COLO668 (cell line): ENCODE measurements around the gene CCDC83.
"Not testable (repeated sequence)": the region's sequence is repeated elsewhere in the genome, so short reads cannot be mapped to it uniquely, and the experiment has no call there.

ENCODE experiments used
- DNase-seq: peaks from one replicate; lab custom pipeline; 2025; ENCODE audit not compliant: unreplicated experiment; lab: John Stamatoyannopoulos, UW

CCDC83 gene

DNA sequence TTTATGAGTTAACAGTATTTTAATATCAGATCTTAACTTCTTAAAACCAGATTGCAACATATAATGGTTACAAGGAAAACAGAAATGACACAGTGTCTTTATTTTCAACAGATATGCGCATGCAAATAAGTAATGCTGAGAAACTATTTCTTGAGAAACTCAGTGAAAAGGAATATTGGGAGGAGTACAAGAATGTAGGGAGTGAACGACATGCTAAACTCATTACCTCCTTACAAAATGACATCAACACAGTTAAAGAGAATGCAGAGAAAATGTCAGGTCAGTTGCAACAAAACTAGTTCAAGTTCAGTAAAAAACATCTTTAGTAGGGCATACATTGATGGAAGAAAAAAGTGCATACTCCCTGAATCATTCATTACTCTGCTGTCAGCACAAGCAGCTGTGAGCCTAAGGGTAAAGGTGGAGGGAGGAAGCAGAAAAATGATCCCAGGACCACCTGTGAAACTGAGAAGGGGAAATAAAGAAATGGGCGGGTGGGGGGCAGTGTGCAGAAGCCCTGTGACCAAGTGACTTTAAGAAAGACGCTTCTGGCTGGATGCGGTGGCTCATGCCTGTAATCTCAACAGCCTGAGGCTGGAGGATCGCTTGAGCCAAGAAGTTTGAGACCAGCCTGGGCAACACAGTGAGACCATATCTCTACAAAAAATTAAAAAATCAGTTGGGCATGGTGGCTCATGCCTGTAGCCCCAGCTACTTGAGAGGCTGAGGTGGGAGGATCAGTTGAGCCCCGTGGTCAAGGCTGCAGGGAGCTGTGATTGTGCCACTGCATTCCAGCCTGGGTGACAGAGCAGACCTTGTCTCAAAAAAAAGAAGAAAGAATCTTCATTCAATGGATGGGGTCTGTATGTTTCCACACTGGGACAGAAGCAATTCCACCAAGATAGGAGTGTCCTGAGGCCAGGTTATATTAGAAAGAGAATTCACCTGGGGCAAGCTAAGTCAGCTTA lies 31.2 kb downstream of the CCDC83 start:
- no peak for DNase-seq

DNA sequence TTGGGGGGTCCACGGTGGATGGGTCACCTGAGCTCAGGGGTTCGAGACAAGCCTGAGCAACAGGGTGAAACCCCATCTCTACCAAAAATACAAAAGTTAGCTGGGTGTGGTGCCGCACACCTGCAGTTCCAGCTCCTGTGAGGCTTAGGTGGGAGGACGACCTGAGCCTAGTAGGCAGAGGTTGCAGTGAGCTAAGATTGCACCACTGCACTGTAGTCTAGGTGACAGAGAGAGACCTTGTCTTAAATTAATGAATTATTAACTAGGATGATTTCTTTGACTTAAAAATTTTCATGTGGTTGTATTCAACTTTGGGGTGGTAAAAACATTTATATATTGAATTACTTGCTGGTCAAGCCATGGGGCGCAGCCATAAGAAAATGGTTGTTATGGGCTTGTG lies 33.9 kb downstream of the CCDC83 start:
- DNase-seq: no peak

- DNase-seq: no peak
Observed at GRCh38 chr11:85889676-85890579, 34.7 kb downstream of the CCDC83 start.

DNA sequence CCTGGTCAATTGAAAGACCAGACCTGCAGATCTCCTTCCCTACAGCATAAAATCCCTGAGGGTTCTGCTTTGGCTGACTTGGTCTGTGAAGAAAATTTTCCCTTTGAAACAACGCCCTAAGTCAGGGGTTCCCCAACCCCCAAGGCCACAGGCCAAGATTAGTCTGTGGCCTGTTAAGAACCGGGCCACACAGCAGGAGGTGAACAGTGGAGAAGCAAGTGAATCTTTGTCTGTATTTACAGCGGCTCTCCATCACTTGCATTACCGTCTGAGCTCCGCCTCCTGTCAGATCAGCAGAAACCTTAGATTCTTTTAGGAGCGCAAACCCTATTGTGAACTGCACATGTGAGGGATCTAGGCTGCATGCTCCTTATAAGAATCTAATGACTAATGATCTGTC lies 38.2 kb downstream of the CCDC83 start:
- no peak for DNase-seq

GRCh38 chr11:85896876-85897275 lies 41.7 kb downstream of the CCDC83 start:
- DNase-seq: no peak

DNA sequence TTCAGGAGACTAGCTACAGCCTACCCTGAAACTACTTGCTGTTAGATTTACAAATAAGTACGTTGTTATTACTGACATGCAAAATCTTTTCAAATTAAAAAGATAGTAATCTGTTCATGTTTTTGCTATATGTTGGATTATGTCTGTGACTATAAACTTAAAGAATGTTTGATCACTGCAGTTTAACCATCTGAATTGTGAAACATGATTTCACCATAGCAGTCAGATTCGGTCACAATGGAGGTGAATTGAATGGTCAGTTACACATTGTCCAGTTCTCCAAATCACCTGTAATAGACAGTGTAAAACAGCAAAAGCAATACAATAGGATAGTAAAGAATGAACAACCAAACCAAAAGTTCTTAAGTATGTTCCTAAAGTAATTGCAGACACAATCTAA lies 43.3 kb downstream of the CCDC83 start:
- no peak for DNase-seq

- DNase-seq: no peak
Observed at GRCh38 chr11:85902353-85902752, 47.2 kb downstream of the CCDC83 start.

GRCh38 chr11:85903406-85903805 lies 48.2 kb downstream of the CCDC83 start:
- no peak for DNase-seq

- DNase-seq: no peak
Observed at GRCh38 chr11:85903811-85904210, 48.6 kb downstream of the CCDC83 start.

DNA sequence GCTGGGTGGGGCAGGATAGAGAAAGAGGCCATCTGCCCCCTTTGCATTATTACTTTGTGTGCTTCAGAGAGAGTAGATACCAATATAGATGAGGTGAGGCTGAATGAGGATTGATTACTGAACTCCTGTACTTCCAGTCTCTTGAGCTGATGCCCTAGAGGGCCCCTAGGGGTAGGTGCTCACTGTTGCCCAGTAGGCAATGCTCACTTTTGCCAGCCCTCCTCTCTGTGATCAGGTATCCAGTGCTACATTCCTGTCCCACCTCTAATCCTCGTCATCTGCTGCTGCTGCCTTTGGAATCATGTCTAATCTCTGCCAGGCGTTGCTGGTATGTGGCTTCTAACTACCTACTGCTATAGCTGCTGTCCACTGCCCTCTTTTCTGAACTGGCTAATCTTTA lies 57.2 kb downstream of the CCDC83 start:
- no peak for DNase-seq

- no peak for DNase-seq
Observed at GRCh38 chr11:85913513-85913912, 58.3 kb downstream of the CCDC83 start.

DNA sequence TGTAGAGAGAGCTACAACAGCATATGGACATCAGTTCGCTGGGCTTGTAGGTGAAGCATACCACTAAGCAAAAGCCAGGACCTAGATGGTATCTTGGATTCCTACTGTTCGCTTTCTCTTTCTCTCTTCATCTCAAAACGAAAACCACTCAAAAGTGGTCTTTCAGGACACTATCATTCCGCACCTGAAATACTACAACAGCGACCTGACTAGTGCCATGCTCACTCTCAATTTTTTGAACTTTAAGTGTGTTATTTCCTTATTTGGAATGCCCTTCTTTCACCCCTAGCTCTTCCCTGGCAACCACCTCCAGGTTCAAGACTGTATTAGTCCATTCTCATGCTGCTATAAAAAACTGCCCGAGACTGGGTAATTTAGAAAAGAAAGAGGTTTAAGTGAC lies 59.2 kb downstream of the CCDC83 start:
- no peak for DNase-seq

GRCh38 chr11:85918910-85919794 lies 64.0 kb downstream of the CCDC83 start:
- DNase-seq: no peak

DNA sequence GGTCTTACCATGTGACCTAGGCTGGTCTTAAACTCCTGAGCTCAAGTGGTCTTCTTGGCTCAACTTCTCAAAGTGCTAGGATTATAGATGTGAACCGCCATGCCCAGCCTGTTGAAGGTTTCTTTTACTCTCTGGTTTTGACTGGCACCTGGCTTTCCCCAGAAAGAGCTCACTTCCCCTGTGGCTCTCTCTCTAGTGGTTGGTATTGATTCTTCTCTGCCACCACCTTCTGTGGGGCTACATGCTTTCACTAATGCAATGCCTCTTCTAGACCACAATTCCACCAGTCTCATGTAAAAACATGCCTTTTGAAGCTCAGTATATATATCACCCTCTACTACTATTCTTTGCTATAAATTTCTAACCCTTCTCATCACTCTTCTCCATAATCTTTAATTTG lies 67.2 kb downstream of the CCDC83 start:
- no peak for DNase-seq

- no peak for DNase-seq
Observed at GRCh38 chr11:85923455-85923854, 68.3 kb downstream of the CCDC83 start.

DNA sequence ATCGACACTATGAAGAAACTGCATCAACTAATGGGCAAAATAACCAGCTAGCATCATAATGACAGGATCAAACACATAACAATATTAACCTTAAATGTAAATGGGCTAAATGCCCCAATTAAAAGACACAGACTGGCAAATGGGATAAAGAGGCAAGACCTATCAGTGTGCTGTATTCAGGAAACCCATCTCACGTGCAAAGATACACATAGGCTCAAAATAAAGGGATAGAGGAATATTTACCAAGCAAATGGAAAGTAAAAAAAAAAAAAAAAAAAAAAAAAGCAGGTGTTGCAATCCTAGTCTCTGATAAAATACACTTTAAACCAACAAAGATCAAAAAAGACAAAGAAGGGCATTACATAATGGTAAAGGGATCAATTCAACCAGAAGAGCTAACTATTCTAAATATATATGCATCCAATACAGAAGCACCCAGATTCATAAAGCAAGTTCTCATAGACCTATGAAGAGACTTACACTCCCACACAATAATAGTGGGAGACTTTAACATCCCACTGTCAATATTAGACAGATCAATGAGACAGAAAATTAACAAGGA lies 71.6 kb downstream of the CCDC83 start:
- DNase-seq: not testable (repeated sequence)

DNA sequence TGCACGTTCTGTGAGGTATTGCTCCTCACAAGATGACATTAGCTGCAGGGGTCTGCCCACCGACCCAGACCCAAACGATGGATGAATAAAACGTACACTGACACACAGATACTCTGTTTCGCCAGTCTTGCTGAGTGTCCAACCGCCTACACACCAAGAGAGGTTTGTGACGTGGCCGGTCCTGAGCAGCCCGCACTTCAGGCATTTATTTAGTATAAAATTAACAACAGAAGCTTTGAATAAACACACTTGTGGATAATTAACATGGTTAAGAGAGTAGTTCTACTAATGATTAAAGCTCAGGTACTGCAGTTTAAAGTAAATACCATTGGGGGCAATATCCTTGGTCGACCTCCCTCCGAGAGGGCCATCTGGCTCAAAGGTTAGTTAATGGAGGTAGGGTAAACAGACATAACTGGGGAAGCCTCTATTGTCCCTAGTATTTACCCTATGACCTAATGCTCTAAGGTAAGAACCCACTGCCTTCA lies 75.7 kb downstream of the CCDC83 start:
- peak; percentile 73 for DNase-seq

- no peak for DNase-seq
Observed at GRCh38 chr11:85934596-85935169, 79.5 kb downstream of the CCDC83 start.

GRCh38 chr11:85935751-85936150 lies 80.6 kb downstream of the CCDC83 start:
- DNase-seq: no peak

- no peak for DNase-seq
Observed at GRCh38 chr11:85937835-85938234, 82.7 kb downstream of the CCDC83 start.
